C4-2B (cell line): Measurements from ENCODE around the gene GYPB.
"Not testable (repeated sequence)": the region's sequence is repeated elsewhere in the genome, so short reads cannot be mapped to it uniquely, and the experiment has no call there.

Experiments used
- H3K27ac ChIP-seq: fragments of 450-650 bp; 2 replicates; pipeline ENCODE4 v1.5.1; 2017
- CTCF ChIP-seq: fragments of 450-650 bp; conservative IDR thresholded peaks from 2 replicates; pipeline ENCODE4 v1.5.1; 2017; ENCODE audit warnings: mild to moderate bottlenecking
- ZFX ChIP-seq: fragments of 450-650 bp; IDR thresholded peaks from 2 replicates; pipeline ENCODE4 v1.6.1; 2017

GYPB gene

GRCh38 chr4:144019277-144019676 is at the start of gene GYPB:
GYPB (minus strand) TSS chr4:144019380; CDS start chr4:144019287, 93 bp downstream.
- H3K27ac ChIP-seq = not testable (repeated sequence)

GRCh38 chr4:144061556-144061955 is 42.4 kb upstream of the GYPB start:
- not testable (repeated sequence) for H3K27ac ChIP-seq

- not testable (repeated sequence) for H3K27ac ChIP-seq
These were observed 41.2 kb upstream of the GYPB start for GRCh38 chr4:144060234-144060859.

GRCh38 chr4:144056800-144057199 is 37.6 kb upstream of the GYPB start:
- H3K27ac ChIP-seq = no peak overlapping the region
- TF ChIP-seq ZFX (no peak), CTCF (no peak)

- H3K27ac ChIP-seq = not testable (repeated sequence)
These were observed 36.2 kb upstream of the GYPB start for GRCh38 chr4:144055336-144055735.

GRCh38 chr4:144051494-144051893 is 32.3 kb upstream of the GYPB start:
- not testable (repeated sequence) for H3K27ac ChIP-seq

GRCh38 chr4:144050631-144051030 is 31.5 kb upstream of the GYPB start:
- H3K27ac ChIP-seq = not testable (repeated sequence)

GRCh38 chr4:144049495-144050424 is 30.6 kb upstream of the GYPB start:
- not testable (repeated sequence) for H3K27ac ChIP-seq

- not testable (repeated sequence) for H3K27ac ChIP-seq
These were observed 25.8 kb upstream of the GYPB start for GRCh38 chr4:144044936-144045335.

GRCh38 chr4:144032580-144032979 is 13.4 kb upstream of the GYPB start:
- not testable (repeated sequence) for H3K27ac ChIP-seq

GRCh38 chr4:144031875-144032274 is 12.7 kb upstream of the GYPB start:
- not testable (repeated sequence) for H3K27ac ChIP-seq

- not testable (repeated sequence) for H3K27ac ChIP-seq
These were observed 12.2 kb upstream of the GYPB start for GRCh38 chr4:144031369-144031768.

- not testable (repeated sequence) for H3K27ac ChIP-seq
These were observed 11.5 kb upstream of the GYPB start for GRCh38 chr4:144030708-144031107.

- H3K27ac ChIP-seq = not testable (repeated sequence)
These were observed 7.5 kb upstream of the GYPB start for GRCh38 chr4:144026682-144027081.

- H3K27ac ChIP-seq = not testable (repeated sequence)
These were observed 5.3 kb upstream of the GYPB start for GRCh38 chr4:144024399-144025053.

- H3K27ac ChIP-seq = not testable (repeated sequence)
These were observed 3.7 kb upstream of the GYPB start for GRCh38 chr4:144022772-144023400.
